GM12878 (cell line): ENCODE results near the gene PAQR7. TPM values are rescaled to one million over a fixed set of nuclear protein-coding genes. Genes with fewer than 3 reads are reported as not detected.

Experiments
- ATAC-seq: fragments of 200-7000 bp; cut with Tn5 transposase; 3 replicates; pipeline ENCODE4 v1.9.1; 2020; ENCODE audit warnings: mild to moderate bottlenecking, moderate library complexity
- BruUV-seq: library from RNA; stranded (reverse); fragments of 400-500 nt; replicated peaks from 2 replicates; lab custom pipeline; 2021; lab: Mats Ljungman, UMichigan
- CTCF ChIA-PET: fragments of 300-600 bp; sonication (Branson Sonifier 250); formaldehyde crosslinking; extraction: SDS; loops from one replicate; lab custom pipeline; 2021; ENCODE audit warnings: inconsistent platforms; lab: Yijun Ruan, JAX
- POLR2A ChIA-PET: fragments of 350-600 bp; formaldehyde crosslinking; extraction: SDS; loops from one replicate; lab custom pipeline; 2021; ENCODE audit warnings: inconsistent platforms; lab: Charles Lee
- RAD21 ChIA-PET: fragments of 300-600 bp; sonication (Branson Sonifier 250); formaldehyde crosslinking; loops from one replicate; lab custom pipeline; 2023; ENCODE audit warnings: antibody characterized with exemption; ENCODE audit not compliant: unreplicated experiment; lab: Charles Lee
- SMC1A ChIA-PET: fragments of 300-600 bp; sonication (Branson Sonifier 250); formaldehyde crosslinking; loops from one replicate; lab custom pipeline; 2023; ENCODE audit not compliant: unreplicated experiment, uncharacterized antibody; lab: Charles Lee
- DNase-seq: peaks from one replicate; pipeline ENCODE4 v3.0.0-alpha.2; 2011; ENCODE audit warnings: low read depth, low spot score
- FAIRE-seq: peaks from 3 replicates; lab custom pipeline; 2011; peaks lifted over from hg19 to GRCh38; lab: Jason Lieb, UNC
- H2AFZ ChIP-seq: 2 replicates; pipeline ENCODE4 v1.6.0; 2011; ENCODE audit warnings: low read depth, low read length, control low read depth; ENCODE audit not compliant: control insufficient read depth
- H3K27ac ChIP-seq: 2 replicates; pipeline ENCODE4 v1.5.1; 2011; ENCODE audit warnings: control low read depth; ENCODE audit not compliant: control insufficient read depth, insufficient read depth
- H3K27me3 ChIP-seq, 2 experiments: replicated peaks in 1 of 2; 2 replicates each; pipeline versions ENCODE4 v1.6.0 to v1.6.1; 2011; ENCODE audit warnings: low read length in 1 of 2; ENCODE audit not compliant: control insufficient read depth in 2 of 2, insufficient read depth in 2 of 2
- H3K36me3 ChIP-seq, 2 experiments: 2 replicates each; pipeline ENCODE4 v1.5.1; 2011; ENCODE audit warnings: low read length in 1 of 2; ENCODE audit not compliant: control insufficient read depth in 2 of 2, insufficient read depth in 2 of 2
- H3K4me1 ChIP-seq: 2 replicates; pipeline ENCODE4 v1.6.1; 2011; ENCODE audit warnings: mild to moderate bottlenecking, low read length, moderate library complexity, mixed read lengths; ENCODE audit not compliant: control insufficient read depth, insufficient read depth
- H3K4me2 ChIP-seq: 2 replicates; pipeline ENCODE4 v1.6.0; 2011; ENCODE audit warnings: control low read depth; ENCODE audit not compliant: control insufficient read depth, insufficient read depth
- H3K4me3 ChIP-seq: fragments of 200-600 bp; sonication (generic); 2 replicates; pipeline ENCODE4 v1.5.1; 2016
- H3K79me2 ChIP-seq: 2 replicates; pipeline ENCODE4 v1.6.0; 2011; ENCODE audit warnings: low read length; ENCODE audit not compliant: control insufficient read depth, insufficient read depth
- H3K9ac ChIP-seq: 2 replicates; pipeline ENCODE4 v1.8.0; 2011; ENCODE audit warnings: low read length, control low read depth, mixed read lengths; ENCODE audit not compliant: control insufficient read depth, insufficient read depth
- H3K9me3 ChIP-seq: replicated peaks from 3 replicates; pipeline ENCODE4 v1.5.1; 2011; ENCODE audit warnings: mild to moderate bottlenecking, low read length; ENCODE audit not compliant: control insufficient read depth, insufficient read depth
- H4K20me1 ChIP-seq: 2 replicates; pipeline ENCODE4 v1.6.0; 2011; ENCODE audit not compliant: control insufficient read depth, insufficient read depth
- ASH2L ChIP-seq: fragments of 300-600, 200-600 bp; sonication (generic); IDR thresholded peaks from 2 replicates; pipeline ENCODE4 v1.6.1; 2017; ENCODE audit warnings: low read depth, mild to moderate bottlenecking, borderline replicate concordance
- CREB1 ChIP-seq: IDR thresholded peaks from 2 replicates; pipeline ENCODE4 v1.6.1; 2012; ENCODE audit warnings: low read depth, mild to moderate bottlenecking, inconsistent platforms
- IKZF2 ChIP-seq, 2 experiments: fragments of 450-650 bp; IDR thresholded peaks; 2 replicates each; pipeline ENCODE4 v1.6.1; 2017; ENCODE audit warnings: mild to moderate bottlenecking in 2 of 2, moderate library complexity in 2 of 2
- KLF5 ChIP-seq: fragments of 450-650 bp; IDR thresholded peaks from 2 replicates; pipeline ENCODE4 v1.6.1; 2014; ENCODE audit warnings: mild to moderate bottlenecking; ENCODE audit not compliant: partially characterized antibody
- POLR2AphosphoS2 ChIP-seq: IDR thresholded peaks from 2 replicates; pipeline ENCODE4 v1.6.1; 2011; ENCODE audit warnings: low read depth, mild to moderate bottlenecking, low read length, improper control_type of control experiment, moderate library complexity
- RAD21 ChIP-seq: IDR thresholded peaks from 2 replicates; pipeline ENCODE4 v1.6.1; 2011; ENCODE audit warnings: mild to moderate bottlenecking, low read depth, low read length, moderate library complexity; ENCODE audit not compliant: insufficient read depth
- SRF ChIP-seq, 2 experiments: IDR thresholded peaks; 2 replicates each; pipeline ENCODE4 v1.6.1; 2011; ENCODE audit warnings: low read depth in 2 of 2, low read length in 2 of 2, mild to moderate bottlenecking in 1 of 2, moderate library complexity in 1 of 2
- WRNIP1 ChIP-seq: IDR thresholded peaks from 2 replicates; pipeline ENCODE4 v1.6.1; 2011; ENCODE audit warnings: low read depth, low read length, improper control_type of control experiment, borderline replicate concordance
- ZBED1 ChIP-seq: IDR thresholded peaks from 2 replicates; pipeline ENCODE4 v1.6.1; 2016; ENCODE audit warnings: borderline replicate concordance
- WGBS: methylation state at CpG from one replicate; pipeline ENCODE4 v1.1.6; 2016; ENCODE audit warnings: low lambda C conversion rate; ENCODE audit not compliant: insufficient replicate concordance, insufficient coverage; ENCODE audit errors: missing lambda C conversion rate; 5-methylcytosine and 5-hydroxymethylcytosine counted together
- in situ Hi-C: fragments of 300-500 bp; cut with MboI; formaldehyde crosslinking; loops from 9 replicates; pipeline ENCODE4 v1.14.3; 2018; ENCODE audit warnings: mixed read lengths
- intact Hi-C: fragments of 100-400 bp; cut with micrococcal nuclease; formaldehyde crosslinking; loops from one replicate; pipeline ENCODE4 v1.14.2; 2022; ENCODE audit not compliant: unreplicated experiment
- polyA plus RNA-seq, 11 experiments: library from polyadenylated mRNA; depleted of rRNA in 4 of 11; unstranded in 6 of 11; stranded (reverse) in 5 of 11; fragments of >200 nt; fragmentation: Nextera tagmentation in 4 of 11; fragmentation: Illumina TruSeq in 1 of 11; extraction: Ambion mirVana in 4 of 11; extraction: Trizol in 1 of 11; gene quantifications; 1 replicate in 1 of 11; 2 replicates in 10 of 11; pipeline versions ENCODE4 v1.2.1 to v1.2.3, GENCODE V29; 2011 to 2016; ENCODE audit warnings: inconsistent platforms in 2 of 11, missing spikeins in 2 of 11, low read depth in 1 of 11
- total RNA-seq, 4 experiments: library from RNA; depleted of rRNA in 3 of 4; stranded (reverse); fragments of >200 nt in 3 of 4; fragmentation: Illumina TruSeq in 1 of 4; extraction: Trizol in 1 of 4; gene quantifications; 2 replicates each; pipeline versions ENCODE4 v1.2.1 to v1.2.3, GENCODE V29; 2013 to 2021
- TF ChIP-seq, protein P1 (sequence below): IDR thresholded peaks from 2 replicates; pipeline ENCODE4 v1.6.1; 2012; ENCODE audit warnings: low read depth, low read length, improper control_type of control experiment
- TF ChIP-seq, protein P2 (sequence below): fragments of 450-650 bp; IDR thresholded peaks from 2 replicates; pipeline ENCODE4 v1.6.1; 2017; ENCODE audit warnings: low read depth, mild to moderate bottlenecking, moderate library complexity
- TF ChIP-seq, protein P3 (sequence below): fragments of 450-650 bp; IDR thresholded peaks from 2 replicates; pipeline ENCODE4 v1.6.1; 2017; ENCODE audit warnings: mild to moderate bottlenecking

PAQR7 gene
- total and polyA plus RNA-seq, 10 of the 15 experiments (the other 5 are each of a cell fraction or from before 2014, with no cell fraction given): 1.1 to 8.8 (median 5.2) TPM

DNA sequence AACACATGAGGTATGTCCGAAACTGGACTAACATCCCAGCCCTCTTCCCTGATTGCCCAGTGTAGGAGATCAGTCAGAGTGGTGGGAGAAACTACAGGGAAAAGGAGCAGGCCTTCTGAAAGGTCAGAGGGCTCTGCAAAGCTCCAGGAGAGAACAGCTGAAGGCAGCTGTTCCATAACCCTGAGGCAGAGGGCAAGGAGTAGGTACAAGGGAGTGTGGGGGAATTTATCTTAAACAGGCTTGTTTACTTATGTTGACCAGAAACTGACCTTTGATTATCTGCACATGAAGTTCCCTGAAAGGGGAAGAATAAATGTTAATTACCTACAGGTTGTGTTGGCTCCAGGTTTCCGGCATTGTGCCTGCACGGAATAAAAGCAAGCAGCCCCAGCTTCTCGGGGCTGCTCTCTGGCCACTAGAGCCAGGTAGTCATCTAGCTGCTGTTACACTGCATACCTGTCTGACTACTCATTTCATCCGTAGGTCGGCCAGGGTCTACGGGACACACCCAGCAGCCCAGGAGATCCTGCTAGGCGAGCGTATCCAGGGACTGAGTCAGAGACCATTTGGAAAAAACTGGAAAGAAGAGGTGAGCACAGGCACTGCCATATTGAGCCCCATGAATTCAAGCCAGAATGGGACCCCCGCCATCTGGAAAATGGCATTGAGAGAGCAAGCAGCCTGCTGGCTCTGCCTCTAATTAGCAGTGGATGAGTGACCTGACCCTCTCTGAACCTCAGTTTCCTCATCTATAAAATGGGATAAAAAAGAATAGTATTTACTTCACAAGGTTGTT lies 14.9 kb upstream of the PAQR7 start (continued):
- no peak for TF ChIP-seq WRNIP1
- TF ChIP-seq IKZF2 (IDR thresholded peaks at IDR 0.05): no peak
- TF ChIP-seq KLF5: no peak
- no peak for TF ChIP-seq ASH2L
- TF ChIP-seq, protein P1, sequence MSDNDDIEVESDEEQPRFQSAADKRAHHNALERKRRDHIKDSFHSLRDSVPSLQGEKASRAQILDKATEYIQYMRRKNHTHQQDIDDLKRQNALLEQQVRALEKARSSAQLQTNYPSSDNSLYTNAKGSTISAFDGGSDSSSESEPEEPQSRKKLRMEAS: no peak
- TF ChIP-seq POLR2AphosphoS2: no peak

DNA sequence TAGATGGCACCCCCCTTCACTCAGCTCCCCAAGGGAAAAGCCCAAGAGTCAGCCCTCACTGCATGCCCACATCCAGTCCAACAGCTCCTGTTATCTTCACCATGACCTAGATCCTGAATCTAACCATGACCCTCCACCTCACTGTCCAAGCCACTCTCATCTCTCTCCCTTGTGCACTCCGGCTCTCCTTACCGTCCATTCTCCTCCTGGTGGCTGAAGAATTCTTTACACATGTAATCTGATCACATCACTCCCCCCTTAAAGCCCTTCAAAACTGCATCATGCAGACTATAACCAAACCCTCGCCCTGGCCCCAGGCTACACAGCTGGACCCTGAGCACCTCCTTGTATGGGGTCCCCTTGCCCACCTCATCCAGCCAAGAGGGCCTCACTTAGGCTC lies 14.0 kb upstream of the PAQR7 start:
- DNase-seq: no peak
- Histone ChIP-seq H3K27me3 (no peaks in the 10 kb centered on the region), H3K27ac (no peak overlapping the region), H3K4me1 (no peaks in the 10 kb centered on the region), H2AFZ (no peak overlapping the region), H3K4me2 (no peak overlapping the region)
- in situ Hi-C loops: no loop called here
- ChIA-PET POLR2A (no interaction called here), SMC1A (interaction anchor here (1.6 to 19.7 kb wide), 2 partner anchors 108 to 109 kb away, joined by 5 to 319 read pairs; partner anchors contain the start of gene PAFAH2), CTCF (interaction anchor here (1.6 kb wide), 1 partner anchor 108 kb away, joined by 6 read pairs; the partner anchor contains the start of gene PAFAH2)
- 69% methylated on average over 3 of the region's 3 CpGs for WGBS
- TF ChIP-seq, protein P2, sequence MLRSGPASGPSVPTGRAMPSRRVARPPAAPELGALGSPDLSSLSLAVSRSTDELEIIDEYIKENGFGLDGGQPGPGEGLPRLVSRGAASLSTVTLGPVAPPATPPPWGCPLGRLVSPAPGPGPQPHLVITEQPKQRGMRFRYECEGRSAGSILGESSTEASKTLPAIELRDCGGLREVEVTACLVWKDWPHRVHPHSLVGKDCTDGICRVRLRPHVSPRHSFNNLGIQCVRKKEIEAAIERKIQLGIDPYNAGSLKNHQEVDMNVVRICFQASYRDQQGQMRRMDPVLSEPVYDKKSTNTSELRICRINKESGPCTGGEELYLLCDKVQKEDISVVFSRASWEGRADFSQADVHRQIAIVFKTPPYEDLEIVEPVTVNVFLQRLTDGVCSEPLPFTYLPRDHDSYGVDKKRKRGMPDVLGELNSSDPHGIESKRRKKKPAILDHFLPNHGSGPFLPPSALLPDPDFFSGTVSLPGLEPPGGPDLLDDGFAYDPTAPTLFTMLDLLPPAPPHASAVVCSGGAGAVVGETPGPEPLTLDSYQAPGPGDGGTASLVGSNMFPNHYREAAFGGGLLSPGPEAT: no peak
- TF ChIP-seq, protein P3, sequence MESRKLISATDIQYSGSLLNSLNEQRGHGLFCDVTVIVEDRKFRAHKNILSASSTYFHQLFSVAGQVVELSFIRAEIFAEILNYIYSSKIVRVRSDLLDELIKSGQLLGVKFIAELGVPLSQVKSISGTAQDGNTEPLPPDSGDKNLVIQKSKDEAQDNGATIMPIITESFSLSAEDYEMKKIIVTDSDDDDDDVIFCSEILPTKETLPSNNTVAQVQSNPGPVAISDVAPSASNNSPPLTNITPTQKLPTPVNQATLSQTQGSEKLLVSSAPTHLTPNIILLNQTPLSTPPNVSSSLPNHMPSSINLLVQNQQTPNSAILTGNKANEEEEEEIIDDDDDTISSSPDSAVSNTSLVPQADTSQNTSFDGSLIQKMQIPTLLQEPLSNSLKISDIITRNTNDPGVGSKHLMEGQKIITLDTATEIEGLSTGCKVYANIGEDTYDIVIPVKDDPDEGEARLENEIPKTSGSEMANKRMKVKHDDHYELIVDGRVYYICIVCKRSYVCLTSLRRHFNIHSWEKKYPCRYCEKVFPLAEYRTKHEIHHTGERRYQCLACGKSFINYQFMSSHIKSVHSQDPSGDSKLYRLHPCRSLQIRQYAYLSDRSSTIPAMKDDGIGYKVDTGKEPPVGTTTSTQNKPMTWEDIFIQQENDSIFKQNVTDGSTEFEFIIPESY: no peak
- no peak for TF ChIP-seq CREB1
- TF ChIP-seq ZBED1: no peak
- no peak for TF ChIP-seq RAD21
- TF ChIP-seq SRF (IDR thresholded peaks at IDR 0.05; ENCODE audit: low read depth in 2 of 2, low read length in 2 of 2): no peak
- TF ChIP-seq, all 136 proteins: peak for 0
- RAD21 ChIA-PET: no interaction called here
- H3K79me2 ChIP-seq: no peaks in the 10 kb centered on the region
- no peak for FAIRE-seq
- no peaks in the 10 kb centered on the region for H3K9me3 ChIP-seq
- BruUV-seq: no TSS peak
- H3K36me3 ChIP-seq: no peaks in the 10 kb centered on the region
- intact Hi-C loops: no loop called here
- H4K20me1 ChIP-seq: no peaks in the 10 kb centered on the region
- H3K4me3 ChIP-seq: no peak overlapping the region
- no peak for ATAC-seq
- H3K9ac ChIP-seq: no peak overlapping the region
